RWPE1 (cell line): ENCODE results near the gene SUMO1.

Experiments
- CTCF ChIA-PET: fragments of 350-600 bp; sonication (Branson Sonifier 250); formaldehyde crosslinking; extraction: SDS; loops from one replicate; lab custom pipeline; 2021; lab: Yijun Ruan, JAX
- POLR2A ChIA-PET: fragments of 400-600 bp; formaldehyde crosslinking; extraction: SDS; loops from one replicate; lab custom pipeline; 2020; ENCODE audit warnings: antibody characterized with exemption; ENCODE audit not compliant: low non-redundant PET; lab: Yijun Ruan, JAX
- DNase-seq: peaks from one replicate; pipeline ENCODE4 v3.0.0; 2012; ENCODE audit warnings: low spot score
- H3K27ac ChIP-seq: fragments of 450-650 bp; 2 replicates; pipeline ENCODE4 v1.5.1; 2017
- TF ChIP-seq, protein P1 (sequence below): fragments of 450-650 bp; conservative IDR thresholded peaks from 2 replicates; pipeline ENCODE4 v1.5.1; 2017; ENCODE audit warnings: low read depth, mild to moderate bottlenecking

The SUMO1 gene

DNA sequence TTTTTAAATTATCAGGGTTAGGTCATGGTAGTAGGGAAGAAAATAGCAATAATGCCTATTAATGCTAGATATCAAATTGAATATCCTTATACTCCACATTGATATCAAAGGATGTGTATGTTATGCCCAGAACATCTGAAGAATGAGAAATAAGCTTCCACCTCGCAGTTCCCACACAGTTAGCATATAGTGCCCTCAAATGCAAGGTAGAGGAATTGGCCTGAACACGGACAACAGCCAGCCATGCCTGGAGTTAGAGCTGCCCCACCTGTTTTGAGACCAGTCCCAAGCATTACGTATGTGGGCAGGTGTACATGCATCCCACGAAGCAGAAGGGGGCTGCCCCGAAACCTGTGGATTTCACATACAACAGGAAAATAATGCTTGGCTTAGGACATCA, 79.6 kb downstream of the SUMO1 start:
- ChIA-PET CTCF (interaction anchor here (0.6 to 1.1 kb wide), 3 partner anchors 56 to 365 kb away, joined by 3 to 8 read pairs (median 4); no protein-coding TSS in a partner anchor), POLR2A (no interaction called here)
- no peak for DNase-seq
- TF ChIP-seq, protein P1, sequence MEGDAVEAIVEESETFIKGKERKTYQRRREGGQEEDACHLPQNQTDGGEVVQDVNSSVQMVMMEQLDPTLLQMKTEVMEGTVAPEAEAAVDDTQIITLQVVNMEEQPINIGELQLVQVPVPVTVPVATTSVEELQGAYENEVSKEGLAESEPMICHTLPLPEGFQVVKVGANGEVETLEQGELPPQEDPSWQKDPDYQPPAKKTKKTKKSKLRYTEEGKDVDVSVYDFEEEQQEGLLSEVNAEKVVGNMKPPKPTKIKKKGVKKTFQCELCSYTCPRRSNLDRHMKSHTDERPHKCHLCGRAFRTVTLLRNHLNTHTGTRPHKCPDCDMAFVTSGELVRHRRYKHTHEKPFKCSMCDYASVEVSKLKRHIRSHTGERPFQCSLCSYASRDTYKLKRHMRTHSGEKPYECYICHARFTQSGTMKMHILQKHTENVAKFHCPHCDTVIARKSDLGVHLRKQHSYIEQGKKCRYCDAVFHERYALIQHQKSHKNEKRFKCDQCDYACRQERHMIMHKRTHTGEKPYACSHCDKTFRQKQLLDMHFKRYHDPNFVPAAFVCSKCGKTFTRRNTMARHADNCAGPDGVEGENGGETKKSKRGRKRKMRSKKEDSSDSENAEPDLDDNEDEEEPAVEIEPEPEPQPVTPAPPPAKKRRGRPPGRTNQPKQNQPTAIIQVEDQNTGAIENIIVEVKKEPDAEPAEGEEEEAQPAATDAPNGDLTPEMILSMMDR: no peak
- H3K27ac ChIP-seq: no peak overlapping the region

- TF ChIP-seq, protein P1: no peak
- POLR2A ChIA-PET: no interaction called here
- H3K27ac ChIP-seq: no peak overlapping the region
- DNase-seq: no peak
- CTCF ChIA-PET: no interaction called here
Measured at GRCh38 chr2:202157211-202157990, 81.0 kb downstream of the SUMO1 start.
